ENCODE results near the gene SERPINB7. TPM values are rescaled to one million over a fixed set of nuclear protein-coding genes. Genes with fewer than 3 reads are reported as not detected.

SERPINB7 gene
- total and polyA plus RNA-seq, 10 of the 15 experiments (the other 5 are each of a cell fraction or from before 2014, with no cell fraction given) = not detected

GRCh38 chr18:63837590-63837989 lies 62.4 kb downstream of the SERPINB7 start:
- no peak overlapping the region for H2AFZ ChIP-seq (ENCODE audit: control insufficient read depth, low read depth, low read length)
- POLR2A ChIA-PET = interaction anchor here (0.6 kb wide), 1 partner anchor 14 kb away, joined by 3 read pairs; no protein-coding TSS in a partner anchor
- SMC1A ChIA-PET (ENCODE audit: uncharacterized antibody, unreplicated experiment) = interaction anchor here (0.6 to 0.8 kb wide), 2 partner anchors 26 to 45 kb away, joined by 3 read pairs; no protein-coding TSS in a partner anchor
- 36% methylated on average over 5 of the region's 5 CpGs for WGBS (ENCODE audit: insufficient coverage, insufficient replicate concordance, low lambda C conversion rate, missing lambda C conversion rate)
- intact Hi-C loops (cut with micrococcal nuclease; ENCODE audit: unreplicated experiment) (no loop called here), in situ Hi-C loops (cut with MboI) (no loop called here)
- DNase-seq (ENCODE audit: low read depth, low spot score) = no peak
- H3K4me1 ChIP-seq (ENCODE audit: control insufficient read depth, insufficient read depth, low read length) = no peaks in the 10 kb centered on the region
- no peak for ATAC-seq
- CTCF ChIA-PET = interaction anchor here (1.3 to 2.4 kb wide), 4 partner anchors 10 to 326 kb away, joined by 3 to 10 read pairs (median 4); no protein-coding TSS in a partner anchor
- RAD21 ChIA-PET (ENCODE audit: unreplicated experiment) = no interaction called here
- FAIRE-seq = no peak
- no peaks in the 10 kb centered on the region for H3K36me3 ChIP-seq (ENCODE audit: control insufficient read depth in 2 of 2, insufficient read depth in 2 of 2, low read length in 1 of 2)
- no peaks in the 10 kb centered on the region; a peak in 1 of 4 replicates for H3K27me3 ChIP-seq (replicated peaks in 1 of 2; ENCODE audit: control insufficient read depth in 2 of 2, insufficient read depth in 2 of 2, low read length in 1 of 2)
- no peak overlapping the region for H3K4me3 ChIP-seq
- H3K79me2 ChIP-seq (ENCODE audit: control insufficient read depth, insufficient read depth, low read length) = no peaks in the 10 kb centered on the region
- H4K20me1 ChIP-seq (ENCODE audit: control insufficient read depth, insufficient read depth) = no peaks in the 10 kb centered on the region
- no TSS peak for BruUV-seq (replicated peaks)
- no peak overlapping the region for H3K4me2 ChIP-seq (ENCODE audit: control insufficient read depth, insufficient read depth)
- no peak overlapping the region for H3K27ac ChIP-seq (ENCODE audit: control insufficient read depth, insufficient read depth)
- no peak overlapping the region for H3K9ac ChIP-seq (ENCODE audit: control insufficient read depth, insufficient read depth, low read length)
- no peaks in the 10 kb centered on the region for H3K9me3 ChIP-seq (replicated peaks; ENCODE audit: control insufficient read depth, insufficient read depth, low read length)
- TF ChIP-seq JUNB (IDR thresholded peaks at IDR 0.05) = no peak
- no peak for TF ChIP-seq RELA (IDR thresholded peaks at IDR 0.05; ENCODE audit: borderline replicate concordance, partially characterized antibody)
- no peak for TF ChIP-seq BMI1 (IDR thresholded peaks at IDR 0.05; ENCODE audit: borderline replicate concordance)
- no peak for TF ChIP-seq CEBPZ (IDR thresholded peaks at IDR 0.05; ENCODE audit: low read depth, low read length)
- TF ChIP-seq DPF2 (IDR thresholded peaks at IDR 0.05) = no peak
- TF ChIP-seq STAT1 (conservative IDR thresholded peaks at IDR 0.05) = no peak
- no peak for TF ChIP-seq ZNF24 (IDR thresholded peaks at IDR 0.05)
- TF ChIP-seq, protein P1, sequence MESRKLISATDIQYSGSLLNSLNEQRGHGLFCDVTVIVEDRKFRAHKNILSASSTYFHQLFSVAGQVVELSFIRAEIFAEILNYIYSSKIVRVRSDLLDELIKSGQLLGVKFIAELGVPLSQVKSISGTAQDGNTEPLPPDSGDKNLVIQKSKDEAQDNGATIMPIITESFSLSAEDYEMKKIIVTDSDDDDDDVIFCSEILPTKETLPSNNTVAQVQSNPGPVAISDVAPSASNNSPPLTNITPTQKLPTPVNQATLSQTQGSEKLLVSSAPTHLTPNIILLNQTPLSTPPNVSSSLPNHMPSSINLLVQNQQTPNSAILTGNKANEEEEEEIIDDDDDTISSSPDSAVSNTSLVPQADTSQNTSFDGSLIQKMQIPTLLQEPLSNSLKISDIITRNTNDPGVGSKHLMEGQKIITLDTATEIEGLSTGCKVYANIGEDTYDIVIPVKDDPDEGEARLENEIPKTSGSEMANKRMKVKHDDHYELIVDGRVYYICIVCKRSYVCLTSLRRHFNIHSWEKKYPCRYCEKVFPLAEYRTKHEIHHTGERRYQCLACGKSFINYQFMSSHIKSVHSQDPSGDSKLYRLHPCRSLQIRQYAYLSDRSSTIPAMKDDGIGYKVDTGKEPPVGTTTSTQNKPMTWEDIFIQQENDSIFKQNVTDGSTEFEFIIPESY (IDR thresholded peaks at IDR 0.05) = no peak
- TF ChIP-seq EED (IDR thresholded peaks at IDR 0.05; ENCODE audit: low read depth) = no peak
- no peak for TF ChIP-seq NR2C2 (IDR thresholded peaks at IDR 0.05; ENCODE audit: borderline replicate concordance, control insufficient read depth, insufficient read length, low read depth)
- no peak for TF ChIP-seq USF1 (IDR thresholded peaks at IDR 0.05; ENCODE audit: borderline replicate concordance, extremely low read length, insufficient read depth, low read depth, low read length)
- TF ChIP-seq CHD4 (IDR thresholded peaks at IDR 0.05) = no peak
- TF ChIP-seq NBN (IDR thresholded peaks at IDR 0.05) = no peak
- no peak for TF ChIP-seq NRF1 (conservative IDR thresholded peaks at IDR 0.05; ENCODE audit: low read depth, low read length)
- TF ChIP-seq, protein P2, sequence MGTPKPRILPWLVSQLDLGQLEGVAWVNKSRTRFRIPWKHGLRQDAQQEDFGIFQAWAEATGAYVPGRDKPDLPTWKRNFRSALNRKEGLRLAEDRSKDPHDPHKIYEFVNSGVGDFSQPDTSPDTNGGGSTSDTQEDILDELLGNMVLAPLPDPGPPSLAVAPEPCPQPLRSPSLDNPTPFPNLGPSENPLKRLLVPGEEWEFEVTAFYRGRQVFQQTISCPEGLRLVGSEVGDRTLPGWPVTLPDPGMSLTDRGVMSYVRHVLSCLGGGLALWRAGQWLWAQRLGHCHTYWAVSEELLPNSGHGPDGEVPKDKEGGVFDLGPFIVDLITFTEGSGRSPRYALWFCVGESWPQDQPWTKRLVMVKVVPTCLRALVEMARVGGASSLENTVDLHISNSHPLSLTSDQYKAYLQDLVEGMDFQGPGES (IDR thresholded peaks at IDR 0.05) = no peak
- no peak for TF ChIP-seq NKRF (conservative IDR thresholded peaks at IDR 0.05)
- no peak for TF ChIP-seq SUZ12 (IDR thresholded peaks at IDR 0.05; ENCODE audit: unreplicated experiment)
